CD4-positive, alpha-beta T cell (primary cell): ENCODE results near the gene CCDC60. TPM values are rescaled to one million over a fixed set of nuclear protein-coding genes. Genes with fewer than 3 reads are reported as not detected.

ENCODE experiments used
- ATAC-seq: fragments of 200-7000 bp; cut with Tn5 transposase; one replicate; pipeline ENCODE4 v1.10.0; 2022; ENCODE audit warnings: mild to moderate bottlenecking; ENCODE audit not compliant: poor library complexity
- CTCF ChIA-PET: fragments of 350-600 bp; sonication (Branson Sonifier 250); formaldehyde crosslinking; loops from one replicate; lab custom pipeline; 2021; ENCODE audit warnings: antibody characterized with exemption, inconsistent platforms; lab: Charles Lee
- POLR2A ChIA-PET: fragments of 350-600 bp; sonication (Branson Sonifier 250); formaldehyde crosslinking; loops from one replicate; lab custom pipeline; 2021; ENCODE audit warnings: antibody characterized with exemption, inconsistent platforms; lab: Charles Lee
- DNase-seq, 14 experiments: peaks; one replicate each; pipeline ENCODE4 v3.0.0-alpha.2; 2013 to 2020; ENCODE audit warnings: mixed read lengths in 2 of 14
- H3K27ac ChIP-seq, 2 donors: one replicate each; pipeline versions ENCODE4 v1.5.1 to v1.7.0; 2013; ENCODE audit warnings: low read length in 2 of 2, low read depth in 1 of 2, mild to moderate bottlenecking in 1 of 2
- H3K27me3 ChIP-seq, 2 experiments: 1 replicate in 1 of 2; 2 replicates in 1 of 2; pipeline versions ENCODE4 v1.6.1 to v1.7.0; 2013; ENCODE audit warnings: low read length in 2 of 2, control low read depth in 1 of 2, mild to moderate bottlenecking in 1 of 2, moderate library complexity in 1 of 2; ENCODE audit not compliant: insufficient read depth in 2 of 2, control insufficient read depth in 1 of 2
- H3K36me3 ChIP-seq: one replicate; pipeline ENCODE4 v1.6.1; 2013; ENCODE audit warnings: low read length, control low read depth; ENCODE audit not compliant: insufficient read depth
- H3K4me1 ChIP-seq: one replicate; pipeline ENCODE4 v1.6.1; 2013; ENCODE audit warnings: low read length, control low read depth; ENCODE audit not compliant: insufficient read depth
- H3K4me3 ChIP-seq: one replicate; pipeline ENCODE4 v1.5.1; 2013; ENCODE audit warnings: mild to moderate bottlenecking, low read length, moderate library complexity
- H3K9me3 ChIP-seq, 2 experiments: 1 replicate in 1 of 2; 2 replicates in 1 of 2; pipeline versions ENCODE4 v1.6.1 to v1.7.0; 2013; ENCODE audit warnings: low read length in 2 of 2, mild to moderate bottlenecking in 2 of 2, control low read depth in 1 of 2, moderate library complexity in 1 of 2; ENCODE audit not compliant: control insufficient read depth in 1 of 2, insufficient read depth in 1 of 2
- H3K27ac Mint-ChIP-seq: one replicate; pipeline ENCODE4 v1.8.0; 2020; ENCODE audit warnings: mixed read lengths
- H3K27me3 Mint-ChIP-seq: one replicate; pipeline ENCODE4 v1.8.0; 2021; ENCODE audit warnings: mixed read lengths
- H3K36me3 Mint-ChIP-seq: one replicate; pipeline ENCODE4 v1.8.0; 2021; ENCODE audit warnings: low read depth, mixed read lengths
- H3K4me1 Mint-ChIP-seq: one replicate; pipeline ENCODE4 v1.8.0; 2021; ENCODE audit warnings: low read depth, mixed read lengths
- H3K4me3 Mint-ChIP-seq: one replicate; pipeline ENCODE4 v1.8.0; 2020; ENCODE audit warnings: mild to moderate bottlenecking, mixed read lengths
- H3K9me3 Mint-ChIP-seq: one replicate; pipeline ENCODE4 v1.8.0; 2020; ENCODE audit warnings: mixed read lengths
- CTCF ChIP-seq: fragments of 200-600 bp; IDR thresholded peaks from one replicate; pipeline ENCODE4 v1.8.0; 2022; ENCODE audit warnings: antibody characterized with exemption, mild to moderate bottlenecking
- intact Hi-C, 2 experiments: fragments of 100-400 bp; cut with DNase I in 1 of 2; cut with micrococcal nuclease in 1 of 2; formaldehyde crosslinking; loops; one replicate each; pipeline versions ENCODE4 v1.15.1 to v1.9.0; 2023 to 2025; cut with DNase I, micrococcal nuclease
- total RNA-seq, 174 experiments: library from RNA in 2 of 174; stranded (reverse) in 2 of 174; gene quantifications; one replicate each; pipeline ENCODE4 v1.2.3 and lab custom pipeline; 2021 to 2026

CCDC60 gene
- total RNA-seq, 2 experiments from 2014 or later: not detected

DNA sequence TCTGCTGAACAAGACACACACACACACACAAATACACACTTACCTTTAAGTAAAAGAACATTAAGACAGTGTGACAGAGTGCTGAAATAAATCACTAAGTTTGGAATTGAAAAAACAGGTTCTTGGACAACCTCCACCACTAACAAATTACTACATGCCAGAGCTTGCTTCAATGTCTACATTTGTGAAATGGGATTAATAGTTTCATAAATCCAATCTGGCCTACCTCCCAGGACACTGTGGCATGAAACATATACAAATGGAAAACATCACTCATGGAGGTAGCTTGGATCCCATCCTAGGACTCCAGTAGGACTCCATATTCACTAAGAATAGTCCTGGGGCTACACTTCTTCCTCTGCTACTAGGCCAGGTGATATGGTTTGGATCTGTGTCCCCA, 8.2 kb upstream of the CCDC60 start:
- intact Hi-C loops: no loop called here
- H3K27ac Mint-ChIP-seq: no peak overlapping the region
- POLR2A ChIA-PET: no interaction called here

GRCh38 chr12:119327471-119327870, 7.1 kb upstream of the CCDC60 start:
- H3K4me3 Mint-ChIP-seq: no peak overlapping the region
- ChIA-PET CTCF (no interaction called here), POLR2A (no interaction called here)
- ATAC-seq (no peak), DNase-seq (no peak)
- H3K27ac Mint-ChIP-seq: no peak overlapping the region
- peaks cover 2% of the 10 kb centered on the region for H3K9me3 Mint-ChIP-seq
- no peak overlapping the region for H3K4me3 ChIP-seq
- H3K36me3 ChIP-seq: no peaks in the 10 kb centered on the region
- H3K27me3 ChIP-seq: peaks cover 0 to 2% of the 10 kb centered on the region in 2 experiments
- no peak for TF ChIP-seq CTCF
- no peak overlapping the region for H3K27ac ChIP-seq
- intact Hi-C loops: no loop called here
- no peaks in the 10 kb centered on the region for H3K9me3 ChIP-seq
- H3K36me3 Mint-ChIP-seq: no peaks in the 10 kb centered on the region
- peaks cover 8% of the 10 kb centered on the region for H3K27me3 Mint-ChIP-seq
- H3K4me1 Mint-ChIP-seq: no peaks in the 10 kb centered on the region
- H3K4me1 ChIP-seq: no peaks in the 10 kb centered on the region

More for the DNA sequence above, 8.2 kb upstream of the CCDC60 start:
- ATAC-seq (no peak), DNase-seq (no peak)
- Histone ChIP-seq H3K9me3 (no peaks in the 10 kb centered on the region), H3K36me3 (no peaks in the 10 kb centered on the region), H3K4me3 (no peak overlapping the region), H3K27ac (no peak overlapping the region), H3K27me3 (peaks cover 0 to 2% of the 10 kb centered on the region in 2 experiments), H3K4me1 (no peaks in the 10 kb centered on the region)
- TF ChIP-seq CTCF: no peak
- Mint-ChIP-seq H3K4me3 (no peak overlapping the region), H3K4me1 (no peaks in the 10 kb centered on the region), H3K27me3 (peaks cover 6% of the 10 kb centered on the region), H3K9me3 (peaks cover 2% of the 10 kb centered on the region), H3K36me3 (no peaks in the 10 kb centered on the region)
- CTCF ChIA-PET: no interaction called here

DNA sequence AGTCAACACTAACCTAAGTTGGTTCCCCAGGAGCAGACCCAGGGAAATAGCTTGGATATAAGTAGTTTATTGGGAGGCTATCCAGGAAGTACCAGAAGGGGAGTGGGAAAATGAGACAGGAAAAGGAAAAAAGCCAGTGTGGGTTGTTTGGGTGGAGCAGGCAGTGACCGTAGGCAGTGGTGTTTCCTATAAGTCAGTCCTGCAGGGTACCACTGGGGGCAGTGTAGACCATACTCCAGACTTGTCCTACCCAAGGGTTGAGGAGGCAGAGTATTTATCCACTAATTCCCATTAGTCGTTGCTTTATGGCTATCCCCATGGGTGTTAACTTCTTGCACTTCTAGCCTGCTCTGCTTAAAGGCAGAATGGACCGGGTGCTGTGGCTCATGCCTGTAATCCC, 6.4 kb upstream of the CCDC60 start:
- no peaks in the 10 kb centered on the region for H3K4me1 Mint-ChIP-seq
- no peak overlapping the region for H3K27ac ChIP-seq
- POLR2A ChIA-PET: no interaction called here
- no peak for TF ChIP-seq CTCF
- no peak for DNase-seq
- H3K4me1 ChIP-seq: no peaks in the 10 kb centered on the region
- H3K27me3 ChIP-seq: peaks cover 0 to 2% of the 10 kb centered on the region in 2 experiments
- peaks cover 2% of the 10 kb centered on the region for H3K9me3 Mint-ChIP-seq
- no peaks in the 10 kb centered on the region for H3K9me3 ChIP-seq
- peaks cover 11% of the 10 kb centered on the region for H3K27me3 Mint-ChIP-seq
- CTCF ChIA-PET: no interaction called here
- intact Hi-C loops: no loop called here
- no peaks in the 10 kb centered on the region for H3K36me3 Mint-ChIP-seq
- ATAC-seq: no peak
- H3K4me3 Mint-ChIP-seq: no peak overlapping the region
- no peak overlapping the region for H3K27ac Mint-ChIP-seq
- no peak overlapping the region for H3K4me3 ChIP-seq
- no peaks in the 10 kb centered on the region for H3K36me3 ChIP-seq
